Spleen (tissue), 11 donors: ENCODE data around the gene RPL35A. TPM values are rescaled to one million over a fixed set of nuclear protein-coding genes. Genes with fewer than 3 reads are reported as not detected.
"Not testable (repeated sequence)": the region's sequence is repeated elsewhere in the genome, so short reads cannot be mapped to it uniquely, and the experiment has no call there.

Experiments used
- DNase-seq: peaks from one replicate; pipeline ENCODE4 v3.0.0-alpha.2; 2020
- H3K27ac ChIP-seq, 8 donors: fragments of 200-600 bp; sonication (generic) in 7 of 8; 1 replicate in 4 of 8; 2 replicates in 4 of 8; pipeline versions ENCODE4 v1.5.0 to v1.8.0; 2016 to 2021; ENCODE audit warnings: inconsistent platforms in 4 of 8, mild to moderate bottlenecking in 4 of 8, moderate library complexity in 1 of 8
- H3K27me3 ChIP-seq, 7 donors: fragments of 200-600 bp; sonication (generic) in 6 of 7; replicated peaks in 1 of 7; 1 replicate in 4 of 7; 2 replicates in 3 of 7; pipeline versions ENCODE4 v1.5.0 to v1.8.0; 2016 to 2021; ENCODE audit warnings: inconsistent platforms in 3 of 7, mild to moderate bottlenecking in 1 of 7
- H3K36me3 ChIP-seq, 6 donors: fragments of 200-600 bp; sonication (generic) in 5 of 6; 1 replicate in 4 of 6; 2 replicates in 2 of 6; pipeline versions ENCODE4 v1.5.0 to v1.8.0; 2016 to 2021; ENCODE audit warnings: inconsistent platforms in 2 of 6
- H3K4me1 ChIP-seq, 6 donors: fragments of 200-600 bp; sonication (generic) in 5 of 6; 1 replicate in 3 of 6; 2 replicates in 3 of 6; pipeline versions ENCODE4 v1.5.0 to v1.8.0; 2016 to 2021; ENCODE audit warnings: inconsistent platforms in 3 of 6
- H3K4me3 ChIP-seq, 8 donors: fragments of 200-600 bp; sonication (generic) in 7 of 8; 1 replicate in 4 of 8; 2 replicates in 4 of 8; pipeline versions ENCODE4 v1.5.0 to v1.8.0; 2016 to 2021; ENCODE audit warnings: inconsistent platforms in 4 of 8, mild to moderate bottlenecking in 4 of 8, moderate library complexity in 2 of 8
- H3K9me3 ChIP-seq, 8 donors: fragments of 200-600 bp; sonication (generic) in 7 of 8; 1 replicate in 4 of 8; 2 replicates in 4 of 8; pipeline versions ENCODE4 v1.5.0 to v1.8.0; 2016 to 2021; ENCODE audit warnings: inconsistent platforms in 4 of 8
- POLR2A ChIP-seq, 3 donors: fragments of 450-650 bp; IDR thresholded peaks; one replicate each; pipeline ENCODE4 v1.5.1; 2017; ENCODE audit warnings: antibody characterized with exemption in 3 of 3, mild to moderate bottlenecking in 1 of 3
- POLR2AphosphoS5 ChIP-seq, 3 donors: sonication (generic); formaldehyde crosslinking; IDR thresholded peaks; one replicate each; pipeline ENCODE4 v1.5.1; 2017; ENCODE audit warnings: antibody characterized with exemption in 3 of 3
- WGBS, 5 donors: extraction: QIAGEN DNeasy Blood & Tissue Kit in 3 of 5; methylation state at CpG; one replicate each; pipeline versions ENCODE4 v1.1.5 to v1.1.7; 2013 to 2018; 5-methylcytosine and 5-hydroxymethylcytosine counted together
- intact Hi-C: fragments of 100-400 bp; cut with DNase I; formaldehyde crosslinking; loops from one replicate; pipeline ENCODE4 v1.15.0; 2023; ENCODE audit warnings: low total_unique reads
- polyA plus RNA-seq, 3 donors: library from polyadenylated mRNA; stranded (reverse); fragments of 200-250 nt; gene quantifications; one replicate each; pipeline ENCODE4 v1.2.1, GENCODE V29; 2013
- total RNA-seq, 7 donors: library from RNA; depleted of rRNA in 3 of 7; stranded (reverse); fragments of >200 nt in 3 of 7; fragmentation: NEBNext Ultra II Directional in 4 of 7; extraction: Animal tissue kit (Norgen Biotek cat#: 25700) in 4 of 7; gene quantifications; one replicate each; pipeline versions ENCODE4 v1.1.0 to v1.2.1, GENCODE V29; 2016 to 2021
- TF ChIP-seq, protein P1 (sequence below), 11 experiments: fragments of 200-600 bp in 7 of 11; fragments of 450-650 bp in 4 of 11; sonication (generic) in 4 of 11; IDR thresholded peaks in 8 of 11; conservative IDR thresholded peaks in 3 of 11; 1 replicate in 7 of 11; 2 replicates in 4 of 11; pipeline versions ENCODE4 v1.4.0 to v1.8.0; 2016 to 2021; ENCODE audit warnings: antibody characterized with exemption in 11 of 11, inconsistent platforms in 4 of 11, mild to moderate bottlenecking in 1 of 11
- donor health status: healthy with polysubstance abuse.
- donor health status: DM: no; HTN: no; CAD: no; lungs with moderate emphysema.
- donor health status: DM: no; HTN: no; CAD: no.
- donor health status: Bipolar disorder and iron deficiency.
- donor health status: healthy.
- donor health status: DM: no; HTN: no; CAD: no.
- donor health status: DM: yes; HTN: yes; CAD: no.

RPL35A gene
- total and polyA plus RNA-seq, 10 donors = 618 to 3,288 (median 815) TPM

DNA sequence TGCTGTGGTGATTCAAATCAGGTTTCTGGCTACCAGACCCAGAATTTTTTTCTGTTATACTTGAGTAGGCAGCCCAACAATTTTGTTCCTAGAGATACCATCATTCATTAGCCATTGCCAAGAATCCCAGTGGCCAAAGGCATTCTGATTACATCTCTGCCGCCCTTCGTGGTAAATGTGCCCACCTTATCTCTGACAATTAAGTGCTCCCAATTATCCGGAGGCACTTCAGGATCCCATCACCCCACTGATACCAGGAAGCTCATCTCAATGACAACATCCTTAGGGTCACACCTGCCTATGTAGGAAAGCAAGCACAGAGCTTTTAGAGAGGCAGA is 43.2 kb upstream of the RPL35A start:
- DNase-seq = no peak
- Histone ChIP-seq H3K27me3 (no peaks in the 10 kb centered on the region), H3K4me3 (no peak overlapping the region), H3K36me3 (no peaks in the 10 kb centered on the region), H3K4me1 (peaks cover 0 to 24% (median 10%) of the 10 kb centered on the region in 6 donors), H3K9me3 (no peaks in the 10 kb centered on the region), H3K27ac (no peak overlapping the region)
- TF ChIP-seq POLR2A (IDR thresholded peaks at IDR 0.05) (no peak), POLR2AphosphoS5 (IDR thresholded peaks at IDR 0.05) (no peak)
- TF ChIP-seq, protein P1, sequence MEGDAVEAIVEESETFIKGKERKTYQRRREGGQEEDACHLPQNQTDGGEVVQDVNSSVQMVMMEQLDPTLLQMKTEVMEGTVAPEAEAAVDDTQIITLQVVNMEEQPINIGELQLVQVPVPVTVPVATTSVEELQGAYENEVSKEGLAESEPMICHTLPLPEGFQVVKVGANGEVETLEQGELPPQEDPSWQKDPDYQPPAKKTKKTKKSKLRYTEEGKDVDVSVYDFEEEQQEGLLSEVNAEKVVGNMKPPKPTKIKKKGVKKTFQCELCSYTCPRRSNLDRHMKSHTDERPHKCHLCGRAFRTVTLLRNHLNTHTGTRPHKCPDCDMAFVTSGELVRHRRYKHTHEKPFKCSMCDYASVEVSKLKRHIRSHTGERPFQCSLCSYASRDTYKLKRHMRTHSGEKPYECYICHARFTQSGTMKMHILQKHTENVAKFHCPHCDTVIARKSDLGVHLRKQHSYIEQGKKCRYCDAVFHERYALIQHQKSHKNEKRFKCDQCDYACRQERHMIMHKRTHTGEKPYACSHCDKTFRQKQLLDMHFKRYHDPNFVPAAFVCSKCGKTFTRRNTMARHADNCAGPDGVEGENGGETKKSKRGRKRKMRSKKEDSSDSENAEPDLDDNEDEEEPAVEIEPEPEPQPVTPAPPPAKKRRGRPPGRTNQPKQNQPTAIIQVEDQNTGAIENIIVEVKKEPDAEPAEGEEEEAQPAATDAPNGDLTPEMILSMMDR (IDR thresholded peaks at IDR 0.05 in 8 of 11, conservative IDR thresholded peaks at IDR 0.05 in 3 of 11) = no peak
- WGBS, 5 donors = 35 to 77% (median 70%) methylated on average over 3 of the region's 3 CpGs
- intact Hi-C loops = no loop called here

DNA sequence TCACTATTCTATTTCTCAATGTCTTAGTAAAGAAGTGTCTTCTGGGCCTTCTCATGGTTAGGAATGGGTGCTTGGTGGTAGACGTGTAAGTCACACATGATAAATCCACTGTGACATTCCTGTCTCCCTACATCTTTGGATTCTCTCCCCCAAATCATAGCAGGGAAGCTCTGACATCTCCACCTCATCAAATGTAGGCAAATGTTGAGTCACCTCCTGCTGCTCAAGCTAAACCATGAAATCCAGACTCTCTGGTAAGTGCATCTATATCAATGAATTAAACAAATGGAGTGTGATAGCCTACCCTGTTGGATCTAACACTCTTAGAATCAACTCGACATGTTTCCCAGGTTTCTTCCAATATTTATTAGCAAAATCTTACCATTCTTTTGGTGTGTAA is 42.8 kb upstream of the RPL35A start:
- intact Hi-C loops = no loop called here
- Histone ChIP-seq H3K9me3 (no peaks in the 10 kb centered on the region), H3K4me1 (peaks cover 0 to 28% (median 10%) of the 10 kb centered on the region in 6 donors), H3K4me3 (no peak overlapping the region), H3K27ac (no peak overlapping the region), H3K27me3 (no peaks in the 10 kb centered on the region), H3K36me3 (no peaks in the 10 kb centered on the region)
- TF ChIP-seq, protein P1 (IDR thresholded peaks at IDR 0.05 in 8 of 11, conservative IDR thresholded peaks at IDR 0.05 in 3 of 11) = no peak
- TF ChIP-seq POLR2A (IDR thresholded peaks at IDR 0.05) (no peak), POLR2AphosphoS5 (IDR thresholded peaks at IDR 0.05) (no peak)
- DNase-seq = no peak
- WGBS, 5 donors = 82 to 92% (median 86%) methylated on average over 2 of the region's 2 CpGs

DNA sequence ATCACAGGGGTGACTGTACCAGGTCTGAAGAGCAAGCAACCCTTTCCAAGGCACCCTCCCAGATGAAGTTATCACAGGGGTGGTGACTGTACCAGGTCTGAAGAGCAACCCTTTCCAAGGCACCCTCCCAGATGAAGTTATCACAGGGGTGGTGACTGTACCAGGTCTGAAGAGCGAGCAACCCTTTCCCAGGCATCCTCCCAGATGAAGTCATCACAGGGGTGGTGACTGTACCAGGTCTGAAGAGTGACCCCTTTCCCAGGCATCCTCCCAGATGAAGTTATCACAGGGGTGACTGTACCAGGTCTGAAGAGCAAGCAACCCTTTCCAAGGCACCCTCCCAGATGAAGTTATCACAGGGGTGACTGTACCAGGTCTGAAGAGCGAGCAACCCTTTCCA is 41.4 kb upstream of the RPL35A start:
- H3K9me3 ChIP-seq, DNase-seq, intact Hi-C loops, H3K27me3 ChIP-seq, H3K36me3 ChIP-seq, H3K4me3 ChIP-seq, H3K27ac ChIP-seq: not testable (repeated sequence)
- peaks cover 0 to 30% (median 10%) of the 10 kb centered on the region in 6 donors for H3K4me1 ChIP-seq
- 78 to 99% (median 90%) methylated on average over 1 to 2 of the region's 2 CpGs for WGBS, 5 donors

DNA sequence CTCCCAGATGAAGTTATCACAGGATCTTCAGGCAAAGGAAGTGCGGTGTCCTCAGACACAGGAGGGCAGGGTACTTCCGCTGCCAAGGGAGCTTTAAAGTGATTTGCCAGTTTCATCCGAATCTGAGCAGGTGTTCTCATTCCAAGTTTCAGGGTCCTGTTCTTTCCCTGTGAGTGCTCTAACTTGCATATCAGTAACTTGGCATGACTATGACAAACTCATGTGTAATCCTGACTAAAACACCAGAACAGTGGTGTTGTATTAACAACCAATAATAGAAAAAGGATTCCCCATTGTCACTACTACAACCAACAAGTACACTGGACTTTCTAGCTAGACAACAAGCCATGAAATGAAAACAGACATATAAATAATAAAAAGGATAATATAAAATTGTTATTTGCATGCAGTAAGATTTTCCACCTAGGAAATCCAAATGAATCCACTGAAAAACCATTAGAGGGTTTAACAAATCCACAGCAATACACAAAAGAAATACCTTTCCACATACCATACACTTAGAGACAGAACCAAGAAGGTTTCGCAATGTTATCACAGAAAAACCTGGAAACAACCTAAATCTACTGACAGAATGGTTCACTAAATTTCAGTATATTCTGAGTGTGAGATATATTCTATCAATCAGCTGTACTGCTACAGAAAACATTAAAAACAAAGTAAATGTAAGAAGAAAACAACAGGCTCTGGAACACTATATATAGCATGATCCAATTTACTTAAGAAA is 40.9 kb upstream of the RPL35A start:
- no peak for DNase-seq
- no peak overlapping the region for H3K27ac ChIP-seq
- H3K36me3 ChIP-seq = peaks cover 0 to 4% (median 0%) of the 10 kb centered on the region in 6 donors
- H3K4me3 ChIP-seq = no peak overlapping the region
- no peaks in the 10 kb centered on the region for H3K9me3 ChIP-seq
- WGBS, 5 donors = 89 to 95% (median 92%) methylated on average over 4 of the region's 4 CpGs
- TF ChIP-seq, protein P1 (IDR thresholded peaks at IDR 0.05 in 8 of 11, conservative IDR thresholded peaks at IDR 0.05 in 3 of 11) = no peak
- no peak for TF ChIP-seq POLR2A (IDR thresholded peaks at IDR 0.05)
- no peak for TF ChIP-seq POLR2AphosphoS5 (IDR thresholded peaks at IDR 0.05)
- intact Hi-C loops = no loop called here
- peaks cover 0 to 30% (median 10%) of the 10 kb centered on the region in 6 donors for H3K4me1 ChIP-seq
- H3K27me3 ChIP-seq = no peaks in the 10 kb centered on the region
